Renal cortical epithelial cell (primary cell): ENCODE data around the gene LAMB3. TPM values are rescaled to one million over a fixed set of nuclear protein-coding genes. Genes with fewer than 3 reads are reported as not detected.

Source experiments
- DNase-seq: peaks from one replicate; pipeline ENCODE4 v3.0.0-alpha.2; 2011; ENCODE audit warnings: low read depth
- total RNA-seq: library from RNA; depleted of rRNA; stranded (reverse); fragments of >200 nt; gene quantifications from 2 replicates; pipeline ENCODE4 v1.2.3, GENCODE V29; 2014

Gene LAMB3
- total RNA-seq, 1 donor from 2014 or later = 108 TPM

GRCh38 chr1:209617755-209618154, 34.5 kb downstream of the LAMB3 start:
- DNase-seq = no peak

- DNase-seq = no peak
These were observed 35.1 kb downstream of the LAMB3 start for GRCh38 chr1:209617047-209617673.

- no peak for DNase-seq
These were observed 35.7 kb downstream of the LAMB3 start for GRCh38 chr1:209616366-209617046.

GRCh38 chr1:209614906-209615305, 37.3 kb downstream of the LAMB3 start:
- no peak for DNase-seq

GRCh38 chr1:209614151-209614420, 38.1 kb downstream of the LAMB3 start:
- DNase-seq = no peak

GRCh38 chr1:209613400-209614150, 38.6 kb downstream of the LAMB3 start:
- DNase-seq = no peak

- DNase-seq = no peak
These were observed 39.4 kb downstream of the LAMB3 start for GRCh38 chr1:209612646-209613399.

- DNase-seq = no peak
These were observed 40.3 kb downstream of the LAMB3 start for GRCh38 chr1:209611771-209612570.

- DNase-seq = no peak
These were observed 41.7 kb downstream of the LAMB3 start for GRCh38 chr1:209610631-209610905.

- peak; percentile 39 for DNase-seq
These were observed 42.2 kb downstream of the LAMB3 start for GRCh38 chr1:209609791-209610630.

- DNase-seq = no peak
These were observed 43.0 kb downstream of the LAMB3 start for GRCh38 chr1:209609041-209609790.

GRCh38 chr1:209607795-209608178, 44.4 kb downstream of the LAMB3 start:
- no peak for DNase-seq

GRCh38 chr1:209607102-209607794, 45.0 kb downstream of the LAMB3 start:
- peak; percentile 83 for DNase-seq

- DNase-seq = no peak
These were observed 48.3 kb downstream of the LAMB3 start for GRCh38 chr1:209603877-209604276.

GRCh38 chr1:209601809-209602657, 50.2 kb downstream of the LAMB3 start:
- DNase-seq = peak; percentile 61

- no peak for DNase-seq
These were observed 51.7 kb downstream of the LAMB3 start for GRCh38 chr1:209600541-209600940.

- DNase-seq = no peak
These were observed 54.0 kb downstream of the LAMB3 start for GRCh38 chr1:209598227-209598626.

- DNase-seq = no peak
These were observed 54.7 kb downstream of the LAMB3 start for GRCh38 chr1:209597499-209597898.
